ENCODE data around the gene TMEM250.

DNA sequence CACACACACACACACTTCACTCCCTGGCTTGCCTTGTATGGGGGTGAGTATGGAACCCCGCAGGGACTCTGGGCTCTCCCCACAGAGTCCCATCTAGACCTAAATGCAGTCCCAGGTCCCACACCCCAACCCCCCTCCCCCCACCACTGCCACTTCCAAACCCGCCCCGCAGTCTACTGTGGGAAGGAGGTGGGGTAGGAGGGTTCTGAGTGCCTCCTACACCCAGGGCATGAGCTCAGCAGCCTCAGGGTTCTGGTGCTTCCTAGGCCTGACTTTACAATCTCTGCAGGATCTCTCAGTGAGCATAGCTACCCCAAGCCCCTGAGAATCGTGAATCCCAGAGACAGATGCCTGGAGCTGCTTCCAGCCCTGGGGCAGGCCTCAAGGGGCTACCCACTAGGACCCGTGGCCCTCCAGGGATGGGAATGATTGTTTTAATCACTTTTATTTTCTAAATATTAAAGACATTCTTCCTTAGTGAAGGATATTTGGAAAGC lies 22.1 kb downstream of the TMEM250 start:
- TF ChIP-seq, protein P1, sequence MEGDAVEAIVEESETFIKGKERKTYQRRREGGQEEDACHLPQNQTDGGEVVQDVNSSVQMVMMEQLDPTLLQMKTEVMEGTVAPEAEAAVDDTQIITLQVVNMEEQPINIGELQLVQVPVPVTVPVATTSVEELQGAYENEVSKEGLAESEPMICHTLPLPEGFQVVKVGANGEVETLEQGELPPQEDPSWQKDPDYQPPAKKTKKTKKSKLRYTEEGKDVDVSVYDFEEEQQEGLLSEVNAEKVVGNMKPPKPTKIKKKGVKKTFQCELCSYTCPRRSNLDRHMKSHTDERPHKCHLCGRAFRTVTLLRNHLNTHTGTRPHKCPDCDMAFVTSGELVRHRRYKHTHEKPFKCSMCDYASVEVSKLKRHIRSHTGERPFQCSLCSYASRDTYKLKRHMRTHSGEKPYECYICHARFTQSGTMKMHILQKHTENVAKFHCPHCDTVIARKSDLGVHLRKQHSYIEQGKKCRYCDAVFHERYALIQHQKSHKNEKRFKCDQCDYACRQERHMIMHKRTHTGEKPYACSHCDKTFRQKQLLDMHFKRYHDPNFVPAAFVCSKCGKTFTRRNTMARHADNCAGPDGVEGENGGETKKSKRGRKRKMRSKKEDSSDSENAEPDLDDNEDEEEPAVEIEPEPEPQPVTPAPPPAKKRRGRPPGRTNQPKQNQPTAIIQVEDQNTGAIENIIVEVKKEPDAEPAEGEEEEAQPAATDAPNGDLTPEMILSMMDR (IDR thresholded peaks at IDR 0.05): no peak
- no peak for TF ChIP-seq ZFX (IDR thresholded peaks at IDR 0.05; ENCODE audit: borderline replicate concordance)

All from 22Rv1 (cell line).